H1 (cell line): Measurements from ENCODE around the gene SHPK. TPM values are rescaled to one million over a fixed set of nuclear protein-coding genes. Genes with fewer than 3 reads are reported as not detected.

Experiments
- CTCF ChIA-PET: fragments of 300-600 bp; sonication (Branson Sonifier 250); formaldehyde crosslinking; loops from one replicate; lab custom pipeline; 2021; ENCODE audit not compliant: partially characterized antibody; lab: Charles Lee
- POLR2A ChIA-PET: fragments of 300-600 bp; sonication (Branson Sonifier 250); formaldehyde crosslinking; loops from one replicate; lab custom pipeline; 2021; ENCODE audit warnings: inconsistent platforms; ENCODE audit not compliant: partially characterized antibody; lab: Charles Lee
- DNase-seq, 2 experiments: peaks; one replicate each; pipeline versions ENCODE4 v3.0.0 to v3.0.0-alpha.2; 2010 to 2022; ENCODE audit warnings: low spot score in 2 of 2, low read depth in 1 of 2, mixed read lengths in 1 of 2
- FAIRE-seq: peaks from 2 replicates; lab custom pipeline; 2011; peaks lifted over from hg19 to GRCh38; lab: Jason Lieb, UNC
- H2AFZ ChIP-seq: 2 replicates; pipeline ENCODE4 v1.8.1; 2012; ENCODE audit warnings: low read length, inconsistent platforms
- H2AK5ac ChIP-seq: 2 replicates; pipeline ENCODE4 v1.6.1; 2013; ENCODE audit warnings: low read depth, low read length
- H2BK120ac ChIP-seq: replicated peaks from 2 replicates; pipeline ENCODE3; 2013; ENCODE audit warnings: low read depth, low read length, inconsistent platforms
- H2BK12ac ChIP-seq: 2 replicates; pipeline ENCODE4 v1.6.1; 2013; ENCODE audit warnings: low read depth, low read length
- H2BK15ac ChIP-seq: 2 replicates; pipeline ENCODE4 v1.6.1; 2013; ENCODE audit warnings: low read length
- H2BK20ac ChIP-seq: 2 replicates; pipeline ENCODE4 v1.6.1; 2013; ENCODE audit warnings: low read length
- H2BK5ac ChIP-seq: 2 replicates; pipeline ENCODE4 v1.6.1; 2013; ENCODE audit warnings: low read depth, low read length
- H3K14ac ChIP-seq: 2 replicates; pipeline ENCODE4 v1.6.1; 2013; ENCODE audit warnings: inconsistent platforms; ENCODE audit not compliant: insufficient read length
- H3K18ac ChIP-seq: 2 replicates; pipeline ENCODE4 v1.6.1; 2013; ENCODE audit warnings: low read length; ENCODE audit errors: extremely low read depth
- H3K23ac ChIP-seq: 2 replicates; pipeline ENCODE4 v1.6.1; 2013; ENCODE audit warnings: inconsistent platforms; ENCODE audit not compliant: insufficient read length
- H3K23me2 ChIP-seq: 2 replicates; pipeline ENCODE4 v1.6.1; 2013; ENCODE audit warnings: low read depth, low read length
- H3K27ac ChIP-seq: 2 replicates; pipeline ENCODE4 v1.6.1; 2011; ENCODE audit warnings: low read depth, low read length, inconsistent platforms
- H3K27me3 ChIP-seq, 4 experiments: replicated peaks in 1 of 4; 1 replicate in 1 of 4; 2 replicates in 3 of 4; pipeline versions ENCODE4 v1.6.1 to v1.8.1; 2011 to 2013; ENCODE audit warnings: low read length in 3 of 4, mild to moderate bottlenecking in 3 of 4, inconsistent platforms in 2 of 4, mixed read lengths in 2 of 4, moderate library complexity in 1 of 4; ENCODE audit not compliant: control insufficient read depth in 3 of 4, insufficient read depth in 3 of 4; ENCODE audit errors: extremely low read depth in 1 of 4
- H3K36me3 ChIP-seq, 4 experiments: 2 replicates each; pipeline versions ENCODE4 v1.6.1 to v1.8.1; 2011 to 2013; ENCODE audit warnings: mild to moderate bottlenecking in 4 of 4, low read length in 3 of 4, moderate library complexity in 2 of 4, control low read depth in 1 of 4, inconsistent platforms in 1 of 4; ENCODE audit not compliant: insufficient read depth in 4 of 4, control insufficient read depth in 2 of 4
- H3K4ac ChIP-seq: replicated peaks from 2 replicates; pipeline ENCODE3; 2013; ENCODE audit warnings: low read length, low read depth, mixed read lengths, inconsistent platforms; ENCODE audit not compliant: insufficient read length
- H3K4me1 ChIP-seq, 4 experiments: replicated peaks in 1 of 4; 1 replicate in 1 of 4; 2 replicates in 3 of 4; pipeline versions ENCODE4 v1.6.1 to v1.8.1; 2011 to 2013; ENCODE audit warnings: low read length in 3 of 4, inconsistent platforms in 2 of 4, mixed read lengths in 1 of 4; ENCODE audit not compliant: insufficient read depth in 4 of 4, control insufficient read depth in 3 of 4
- H3K4me2 ChIP-seq, 2 experiments: 2 replicates each; pipeline versions ENCODE4 v1.6.1 to v1.8.1; 2011 to 2013; ENCODE audit warnings: low read depth in 2 of 2, low read length in 2 of 2, control low read depth in 1 of 2, inconsistent platforms in 1 of 2, mild to moderate bottlenecking in 1 of 2; ENCODE audit not compliant: insufficient read depth in 1 of 2
- H3K4me3 ChIP-seq, 4 experiments: fragments of 200-600, 300-600 bp in 1 of 4; sonication (generic), shearing (Covaris generic), sonication (Bioruptor Twin) in 1 of 4; 2 replicates each; pipeline versions ENCODE4 v1.5.1 to v1.8.1; 2011 to 2016; ENCODE audit warnings: low read length in 4 of 4, low read depth in 3 of 4, control low read depth in 2 of 4, inconsistent platforms in 2 of 4, mild to moderate bottlenecking in 2 of 4, mixed read lengths in 1 of 4, moderate library complexity in 1 of 4; ENCODE audit not compliant: insufficient read depth in 2 of 4; ENCODE audit errors: extremely low read depth in 1 of 4
- H3K56ac ChIP-seq: replicated peaks from 2 replicates; pipeline ENCODE3; 2013; ENCODE audit warnings: low read depth, mild to moderate bottlenecking, mixed read lengths, low read length, inconsistent platforms; ENCODE audit not compliant: insufficient read length
- H3K79me1 ChIP-seq: 2 replicates; pipeline ENCODE4 v1.6.1; 2013; ENCODE audit warnings: low read depth, low read length, control low read depth
- H3K79me2 ChIP-seq, 2 experiments: 2 replicates each; pipeline versions ENCODE4 v1.6.1 to v1.8.1; 2012 to 2013; ENCODE audit warnings: low read length in 2 of 2, mild to moderate bottlenecking in 2 of 2, inconsistent platforms in 1 of 2; ENCODE audit not compliant: insufficient read depth in 2 of 2, control insufficient read depth in 1 of 2
- H3K9ac ChIP-seq, 4 experiments: replicated peaks in 1 of 4; 1 replicate in 1 of 4; 2 replicates in 3 of 4; pipeline versions ENCODE4 v1.6.1 to v1.8.1; 2011 to 2013; ENCODE audit warnings: low read depth in 3 of 4, low read length in 3 of 4, control low read depth in 2 of 4, mild to moderate bottlenecking in 2 of 4, moderate library complexity in 2 of 4, inconsistent platforms in 1 of 4; ENCODE audit errors: extremely low read depth in 1 of 4
- H3K9me3 ChIP-seq, 2 experiments: 2 replicates each; pipeline versions ENCODE4 v1.6.1 to v1.8.1; 2012 to 2013; ENCODE audit warnings: mild to moderate bottlenecking in 2 of 2, moderate library complexity in 2 of 2, control low read depth in 1 of 2, inconsistent platforms in 1 of 2, low read depth in 1 of 2, low read length in 1 of 2, mixed read lengths in 1 of 2; ENCODE audit not compliant: insufficient read depth in 2 of 2
- H4K20me1 ChIP-seq, 2 experiments: replicated peaks in 1 of 2; 2 replicates each; pipeline versions ENCODE3 to v1.8.1; 2011 to 2013; ENCODE audit warnings: inconsistent platforms in 2 of 2, low read length in 2 of 2, mild to moderate bottlenecking in 1 of 2; ENCODE audit not compliant: insufficient read depth in 2 of 2, control insufficient read depth in 1 of 2
- H4K5ac ChIP-seq: 2 replicates; pipeline ENCODE4 v1.6.1; 2013; ENCODE audit warnings: low read length, low read depth, mixed read lengths, inconsistent platforms; ENCODE audit not compliant: insufficient read length
- H4K8ac ChIP-seq: 2 replicates; pipeline ENCODE4 v1.8.0; 2013; ENCODE audit warnings: mild to moderate bottlenecking, moderate library complexity, low read length, inconsistent platforms; ENCODE audit not compliant: insufficient read depth; ENCODE audit errors: extremely low read depth
- H4K91ac ChIP-seq: replicated peaks from 2 replicates; pipeline ENCODE3; 2013; ENCODE audit warnings: low read length, mixed read lengths, inconsistent platforms; ENCODE audit not compliant: insufficient read length
- ASH2L ChIP-seq: fragments of 200-600, 300-600 bp; sonication (generic); IDR thresholded peaks from one replicate; pipeline ENCODE4 v1.7.1; 2017; ENCODE audit warnings: low read length
- EP300 ChIP-seq, 2 experiments: IDR thresholded peaks; 1 replicate in 1 of 2; 2 replicates in 1 of 2; pipeline ENCODE4 v1.6.1; 2011 to 2012; ENCODE audit warnings: low read depth in 2 of 2, low read length in 2 of 2, mild to moderate bottlenecking in 2 of 2, borderline replicate concordance in 1 of 2, inconsistent platforms in 1 of 2, moderate library complexity in 1 of 2
- HDAC6 ChIP-seq: IDR thresholded peaks from one replicate; pipeline ENCODE4 v1.7.1; 2012; ENCODE audit warnings: low read depth, mild to moderate bottlenecking, inconsistent platforms, low read length, moderate library complexity
- NANOG ChIP-seq: IDR thresholded peaks from 2 replicates; pipeline ENCODE4 v1.6.1; 2011; ENCODE audit warnings: low read length, low read depth, mild to moderate bottlenecking, inconsistent platforms; ENCODE audit not compliant: insufficient read depth, poor library complexity, severe bottlenecking
- SP2 ChIP-seq: IDR thresholded peaks from 2 replicates; pipeline ENCODE4 v1.6.1; 2012; ENCODE audit warnings: mild to moderate bottlenecking, low read length, inconsistent platforms
- TBP ChIP-seq: IDR thresholded peaks from 2 replicates; pipeline ENCODE4 v1.6.1; 2011; ENCODE audit warnings: low read depth, low read length, improper control_type of control experiment
- YY1 ChIP-seq: IDR thresholded peaks from 2 replicates; pipeline ENCODE4 v1.6.1; 2011; ENCODE audit warnings: low read depth, mild to moderate bottlenecking, low read length
- WGBS, 2 experiments: shearing (Covaris generic) in 1 of 2; methylation state at CpG; one replicate each; pipeline versions ENCODE4 v1.1.6 to v1.1.7; 2013 to 2015; ENCODE audit warnings: low lambda C conversion rate in 2 of 2, mixed read lengths in 2 of 2, inconsistent platforms in 1 of 2, low coverage in 1 of 2, missing lambda C conversion rate in 1 of 2; ENCODE audit not compliant: insufficient replicate concordance in 2 of 2, insufficient coverage in 1 of 2, insufficient read length in 1 of 2; ENCODE audit errors: extremely low coverage in 1 of 2, missing lambda C conversion rate in 1 of 2; 5-methylcytosine and 5-hydroxymethylcytosine counted together
- polyA plus RNA-seq, 7 experiments: library from polyadenylated mRNA; depleted of rRNA in 3 of 7; stranded (reverse) in 5 of 7; unstranded in 2 of 7; fragments of >200 nt in 5 of 7; fragments of 200-250 nt in 2 of 7; gene quantifications; 1 replicate in 5 of 7; 2 replicates in 1 of 7; 4 replicates in 1 of 7; pipeline versions ENCODE4 v1.2.1 to v1.2.3, GENCODE V29; 2011 to 2013; ENCODE audit warnings: missing spikeins in 2 of 7, mixed read lengths in 2 of 7
- total RNA-seq: library from RNA; stranded (reverse); fragmentation: NEBNext Ultra II Directional; extraction: Animal tissue kit (Norgen Biotek cat#: 25700); gene quantifications from 2 replicates; pipeline ENCODE4 v1.2.1, GENCODE V29; 2021
- TF ChIP-seq, protein P1 (sequence below): IDR thresholded peaks from 2 replicates; pipeline ENCODE4 v1.6.1; 2012; ENCODE audit warnings: low read length, inconsistent platforms

Gene SHPK
- total and polyA plus RNA-seq, 2 of the 8 experiments (the other 6 are each of a cell fraction or from before 2014, with no cell fraction given) = 28.6 to 36.7 TPM

DNA sequence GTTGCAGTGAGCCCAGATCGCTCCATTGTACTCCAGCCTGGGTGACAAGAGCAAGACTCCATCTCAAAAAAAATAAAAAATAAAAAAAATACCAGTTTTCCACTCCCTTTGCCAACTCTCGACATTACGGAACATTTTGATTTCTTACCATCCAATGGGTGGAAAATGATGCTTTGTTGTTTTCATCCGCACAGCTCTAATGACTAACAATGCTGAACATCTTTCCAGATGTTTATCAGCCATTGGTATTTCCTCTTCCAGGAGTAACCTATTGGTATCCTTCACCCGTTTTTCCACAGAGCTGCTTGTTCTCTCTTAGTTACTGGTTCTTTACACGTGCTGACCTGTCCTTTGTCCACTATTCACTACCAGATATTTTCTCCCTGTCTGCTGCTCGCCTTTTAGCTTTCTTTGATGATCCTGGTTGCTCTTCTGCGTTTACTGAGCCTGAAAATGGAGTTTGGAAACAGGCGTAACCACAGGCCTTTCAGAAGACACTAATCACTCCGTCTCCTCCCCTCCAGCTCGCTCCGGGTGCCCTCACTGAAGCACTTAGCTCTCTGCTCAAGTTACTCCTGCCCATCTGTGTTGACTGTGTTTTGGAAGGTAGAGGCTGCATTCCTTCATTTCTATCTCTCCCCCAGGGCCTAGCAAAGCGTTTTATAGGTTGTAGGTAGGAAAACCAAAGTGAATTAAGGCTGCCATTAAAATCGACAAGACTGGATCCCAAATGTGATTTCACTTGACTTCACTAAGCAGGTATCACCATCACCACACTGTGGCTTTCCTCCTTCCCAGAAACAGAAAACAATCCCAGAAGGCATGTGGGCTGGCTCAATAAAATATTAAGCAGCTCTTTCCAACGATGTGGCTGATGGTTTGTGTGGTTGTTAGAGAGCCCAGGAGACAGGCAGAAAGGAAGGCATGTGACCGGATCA lies 8.9 kb downstream of the SHPK start:
- Histone ChIP-seq H3K4me2 (no peak overlapping the region), H4K5ac (no peak overlapping the region), H4K91ac (no peak overlapping the region), H2BK12ac (no peak overlapping the region), H3K56ac (no peak overlapping the region), H3K14ac (no peak overlapping the region), H2AK5ac (no peak overlapping the region), H2BK5ac (no peak overlapping the region), H4K20me1 (peaks cover 0 to 8% of the 10 kb centered on the region in 2 experiments), H3K23ac (no peak overlapping the region), H3K4me1 (no peaks in the 10 kb centered on the region), H3K27ac (no peak overlapping the region), H3K9me3 (no peaks in the 10 kb centered on the region), H3K36me3 (peaks cover 10 to 48% (median 22%) of the 10 kb centered on the region in 4 experiments; a peak in 7 of 8 replicates)
- FAIRE-seq = no peak
- DNase-seq = no peak
- TF ChIP-seq NANOG = no peak
- TF ChIP-seq TBP = no peak
- TF ChIP-seq SP2 = no peak
- no peak for TF ChIP-seq ASH2L
- no peak for TF ChIP-seq EP300 (IDR thresholded peaks at IDR 0.05; ENCODE audit: borderline replicate concordance in 1 of 2, low read depth in 2 of 2, low read length in 2 of 2)
- TF ChIP-seq, protein P1, sequence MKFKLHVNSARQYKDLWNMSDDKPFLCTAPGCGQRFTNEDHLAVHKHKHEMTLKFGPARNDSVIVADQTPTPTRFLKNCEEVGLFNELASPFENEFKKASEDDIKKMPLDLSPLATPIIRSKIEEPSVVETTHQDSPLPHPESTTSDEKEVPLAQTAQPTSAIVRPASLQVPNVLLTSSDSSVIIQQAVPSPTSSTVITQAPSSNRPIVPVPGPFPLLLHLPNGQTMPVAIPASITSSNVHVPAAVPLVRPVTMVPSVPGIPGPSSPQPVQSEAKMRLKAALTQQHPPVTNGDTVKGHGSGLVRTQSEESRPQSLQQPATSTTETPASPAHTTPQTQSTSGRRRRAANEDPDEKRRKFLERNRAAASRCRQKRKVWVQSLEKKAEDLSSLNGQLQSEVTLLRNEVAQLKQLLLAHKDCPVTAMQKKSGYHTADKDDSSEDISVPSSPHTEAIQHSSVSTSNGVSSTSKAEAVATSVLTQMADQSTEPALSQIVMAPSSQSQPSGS = no peak
- TF ChIP-seq HDAC6 = no peak
- no peak for TF ChIP-seq YY1
- TF ChIP-seq, all 59 proteins: peak for 0
- H3K79me2 ChIP-seq = no peaks in the 10 kb centered on the region; a peak in 1 of 4 replicates
- no peak overlapping the region for H2AFZ ChIP-seq
- no peak overlapping the region for H3K4me3 ChIP-seq
- no peaks in the 10 kb centered on the region for H3K27me3 ChIP-seq
- H3K18ac ChIP-seq = no peak overlapping the region
- H2BK20ac ChIP-seq = no peak overlapping the region
- POLR2A ChIA-PET = interaction anchor here (0.7 to 1.7 kb wide), 6 partner anchors 8 to 964 kb away, joined by 3 to 5 read pairs (median 3); partner anchors contain the start of gene SHPK
- H2BK15ac ChIP-seq = no peak overlapping the region; the same call in 1 of the 2 replicates
- H4K8ac ChIP-seq = no peak overlapping the region
- no peak overlapping the region for H2BK120ac ChIP-seq
- no peaks in the 10 kb centered on the region; the same call in 1 of the 2 replicates for H3K79me1 ChIP-seq
- H3K23me2 ChIP-seq = no peaks in the 10 kb centered on the region
- CTCF ChIA-PET = interaction anchor here (0.6 to 2.4 kb wide), 5 partner anchors 13 to 1446 kb away, joined by 3 to 10 read pairs (median 3); no protein-coding TSS in a partner anchor
- H3K9ac ChIP-seq = no peak overlapping the region
- WGBS, 2 experiments = 84% methylated on average over 16 of the region's 16 CpGs; no CpG with 5 or more reads in 1 of the 2 experiments
- H3K4ac ChIP-seq = no peak overlapping the region
